ENCODE measurements around the gene PRKCE. TPM values are rescaled to one million over a fixed set of nuclear protein-coding genes. Genes with fewer than 3 reads are reported as not detected.

The PRKCE gene
- total RNA-seq, 1 donor from 2014 or later: 19.3 TPM

DNA sequence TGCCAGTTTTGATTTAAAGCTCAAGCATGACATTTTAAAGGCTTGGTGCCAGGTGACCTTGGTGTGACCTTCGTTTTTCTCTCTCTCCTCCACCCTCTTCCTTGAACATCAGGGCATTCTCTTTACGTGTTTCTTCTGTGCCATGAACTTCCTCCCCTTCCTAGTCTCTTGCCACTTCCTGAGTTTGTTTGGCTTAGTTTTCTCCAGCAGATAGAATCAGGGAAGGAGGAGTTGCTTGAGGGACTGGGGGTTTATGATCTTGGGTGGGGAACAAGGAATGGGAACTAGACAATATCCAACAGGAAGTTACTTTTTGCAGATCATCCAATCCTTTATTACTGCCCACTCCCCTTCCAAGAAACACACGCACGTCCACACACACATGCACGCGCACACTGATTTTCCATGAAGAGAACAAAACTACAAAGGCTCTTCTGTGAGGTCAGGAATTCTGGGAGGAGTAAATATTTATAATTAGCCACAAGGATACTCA is 435.1 kb downstream of the PRKCE start:
- DNase-seq: peak; percentile 59

DNA sequence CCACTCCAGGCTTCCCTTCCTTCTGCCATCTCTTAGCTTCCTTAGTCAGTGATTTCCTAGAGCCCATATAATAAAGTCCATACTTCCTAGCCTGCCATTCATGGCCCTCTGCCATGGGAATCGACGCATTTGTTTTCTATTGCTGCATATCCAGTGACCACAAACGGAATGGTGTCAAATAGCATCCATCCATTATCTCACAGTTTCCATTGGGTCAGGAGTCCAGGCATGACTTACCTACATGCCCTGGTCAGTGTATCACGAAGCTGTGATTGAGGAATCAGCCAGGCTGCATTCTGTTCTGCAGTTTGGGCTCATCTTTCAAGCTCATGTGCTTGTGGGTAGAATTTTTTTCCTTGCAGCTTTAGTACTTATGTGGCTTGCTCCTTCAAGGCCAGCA is 436.0 kb downstream of the PRKCE start:
- no peak for DNase-seq

DNA sequence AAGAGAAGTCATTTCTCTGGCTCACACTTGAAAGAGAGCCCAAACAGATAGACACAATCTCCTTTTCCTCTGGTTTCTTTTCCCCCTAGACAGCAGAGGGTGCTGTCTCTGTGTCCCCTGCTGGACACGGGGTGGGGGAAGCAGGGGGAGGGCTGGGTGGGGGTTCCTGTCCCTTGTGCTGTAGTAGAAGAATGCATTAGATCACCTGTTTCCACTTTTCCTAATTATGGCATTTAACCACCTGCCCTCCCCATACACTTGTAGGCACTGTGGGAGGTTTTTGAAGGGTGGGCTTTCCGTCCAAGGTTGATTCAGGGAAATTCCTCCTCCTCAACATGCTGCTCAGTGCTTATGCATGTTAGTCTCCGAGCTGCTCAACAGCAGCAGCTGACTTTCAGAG is 439.5 kb downstream of the PRKCE start:
- DNase-seq: no peak

DNA sequence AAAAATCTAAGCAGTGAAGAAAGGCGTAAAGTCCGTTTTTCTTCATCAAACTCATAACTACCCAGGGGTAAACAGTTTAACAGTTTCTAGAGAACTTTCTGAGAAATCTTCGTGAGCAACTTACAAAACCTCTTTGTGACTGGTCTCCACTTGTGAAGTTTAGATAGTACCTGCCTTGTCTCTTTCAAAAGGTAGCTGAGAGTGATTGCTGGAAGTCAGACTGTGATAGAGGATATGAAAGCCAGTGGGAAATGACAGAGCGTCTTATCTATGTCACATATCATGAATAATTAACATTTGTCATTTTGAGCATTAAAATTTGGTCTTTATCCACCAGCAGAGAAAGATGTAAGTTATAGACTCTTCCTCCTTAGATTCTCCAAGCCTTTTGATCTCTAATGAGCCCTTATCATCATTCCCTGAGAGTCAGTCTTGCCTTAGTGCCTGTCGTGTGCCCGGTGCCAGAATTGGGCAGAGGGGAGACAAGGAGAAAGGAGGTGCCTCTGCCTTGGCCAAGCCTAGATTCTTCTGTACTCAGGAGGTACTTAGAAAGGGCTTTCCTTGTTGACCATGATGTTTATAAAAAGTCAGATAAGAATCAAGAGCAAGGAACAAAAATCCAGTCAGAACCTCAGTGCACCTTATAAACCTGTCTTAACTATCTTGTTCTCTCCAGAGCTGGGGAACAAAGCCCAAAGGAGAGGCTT is 440.6 kb downstream of the PRKCE start:
- DNase-seq: no peak

DNA sequence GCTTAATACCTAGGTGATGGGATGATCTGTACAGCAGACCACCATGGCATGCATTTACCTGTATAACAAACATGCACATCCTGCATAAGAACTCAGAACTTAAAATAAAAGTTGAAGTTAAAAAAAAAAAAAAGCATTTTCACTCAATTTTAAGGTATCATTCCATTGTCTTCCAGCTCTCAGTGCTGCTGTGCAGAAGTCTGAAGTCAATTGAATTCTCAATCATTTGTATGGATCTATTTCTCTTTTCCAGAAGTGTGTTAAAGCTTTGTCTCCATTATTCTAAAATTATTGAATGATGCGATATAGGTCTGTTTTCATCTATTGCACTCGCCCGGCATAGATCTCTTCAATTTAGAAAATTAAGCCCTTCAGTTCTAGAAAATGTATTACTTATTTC is 443.2 kb downstream of the PRKCE start:
- no peak for DNase-seq

DNA sequence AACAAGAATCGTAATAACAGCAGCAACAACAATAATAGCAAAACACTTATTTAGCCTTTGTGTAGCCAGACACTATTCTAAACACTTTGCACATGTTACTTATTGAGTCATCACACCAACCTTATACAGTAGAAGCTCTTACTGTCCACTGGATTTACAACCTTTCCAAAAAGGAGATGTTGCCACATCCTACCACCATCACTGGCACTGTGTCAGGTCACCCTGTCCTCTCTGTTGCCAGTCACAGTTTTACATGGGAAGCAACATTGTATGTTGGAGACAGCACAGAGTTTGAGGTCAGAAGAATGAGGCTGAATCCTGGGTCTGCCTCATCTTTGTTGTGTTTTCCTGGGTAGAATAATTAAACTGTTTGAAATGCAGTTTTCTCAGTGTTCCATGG is 444.4 kb downstream of the PRKCE start:
- DNase-seq: no peak

DNA sequence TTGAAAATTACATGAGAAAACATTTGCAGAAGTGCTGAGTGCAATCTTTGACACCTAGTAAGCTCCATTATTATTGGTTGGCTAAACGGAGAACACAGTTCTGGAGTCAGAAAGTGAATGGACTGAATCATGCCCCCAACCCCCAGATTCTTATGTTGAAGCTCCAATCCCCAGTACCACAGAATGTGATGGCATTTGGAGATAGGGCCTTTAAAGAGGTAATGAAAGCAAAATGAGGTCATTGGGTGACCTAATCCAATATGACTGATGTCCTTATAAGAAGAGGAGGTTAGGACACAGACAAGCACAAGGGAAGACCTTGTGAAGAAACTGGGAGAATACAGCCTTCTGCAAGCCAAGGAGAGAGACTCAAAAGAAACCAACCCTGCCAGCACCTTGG is 444.8 kb downstream of the PRKCE start:
- no peak for DNase-seq

DNA sequence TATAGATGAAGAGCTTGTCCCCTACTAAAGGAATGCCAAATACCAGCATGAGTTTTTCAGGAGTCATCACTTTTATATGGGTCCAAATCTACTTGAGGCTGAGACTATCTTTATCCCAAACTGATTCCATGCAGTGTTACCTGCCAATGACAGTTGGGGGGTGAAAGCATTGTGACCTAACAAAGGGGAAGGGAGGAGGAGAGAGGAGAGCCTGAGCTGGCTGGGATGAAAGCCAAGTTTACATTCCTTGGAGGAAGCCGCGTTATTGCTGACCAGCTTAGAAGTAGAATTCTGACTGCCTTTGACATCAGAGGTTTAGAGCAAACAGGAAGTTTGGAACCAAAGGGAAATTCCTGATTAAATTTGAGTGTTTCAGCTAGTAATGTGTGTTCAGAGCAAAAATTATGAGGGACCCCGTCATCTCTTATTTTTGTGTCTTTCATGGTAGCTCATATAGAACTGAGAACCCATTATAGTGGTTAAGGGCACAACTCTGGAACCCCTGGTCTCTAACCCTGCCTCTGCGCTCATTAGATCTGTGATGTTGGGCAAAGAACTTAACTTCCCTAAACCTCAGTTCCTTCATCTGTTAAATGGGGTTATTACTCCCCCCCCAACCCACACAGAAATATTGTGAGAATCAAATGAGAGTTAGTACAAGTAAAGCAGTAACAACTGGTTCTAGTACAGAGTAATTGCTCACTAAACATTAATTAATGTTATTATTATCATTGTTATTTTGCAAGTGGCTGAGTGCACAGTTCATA is 446.4 kb downstream of the PRKCE start:
- DNase-seq: peak; percentile 92

DNA sequence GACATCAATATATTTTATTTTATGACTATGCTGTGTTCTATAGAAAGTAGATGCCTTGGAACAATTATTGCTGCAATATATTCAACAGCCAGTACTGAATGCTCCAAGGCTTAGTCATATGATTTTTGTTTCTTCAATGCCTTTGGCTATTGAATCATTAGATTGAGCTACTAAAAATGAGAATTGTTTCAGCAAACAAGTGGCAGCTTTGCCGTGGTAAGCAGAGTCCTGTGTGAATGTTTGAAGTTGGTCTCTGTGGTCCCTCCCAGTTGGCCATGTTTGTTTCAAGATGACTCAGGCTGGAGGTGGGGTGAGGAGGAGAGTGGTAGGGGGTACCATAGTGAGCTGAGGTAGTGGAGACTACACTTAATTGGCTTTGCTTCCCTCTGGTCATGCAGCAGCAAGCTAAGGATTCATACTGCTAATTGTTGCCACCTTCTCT is 447.2 kb downstream of the PRKCE start:
- no peak for DNase-seq

DNA sequence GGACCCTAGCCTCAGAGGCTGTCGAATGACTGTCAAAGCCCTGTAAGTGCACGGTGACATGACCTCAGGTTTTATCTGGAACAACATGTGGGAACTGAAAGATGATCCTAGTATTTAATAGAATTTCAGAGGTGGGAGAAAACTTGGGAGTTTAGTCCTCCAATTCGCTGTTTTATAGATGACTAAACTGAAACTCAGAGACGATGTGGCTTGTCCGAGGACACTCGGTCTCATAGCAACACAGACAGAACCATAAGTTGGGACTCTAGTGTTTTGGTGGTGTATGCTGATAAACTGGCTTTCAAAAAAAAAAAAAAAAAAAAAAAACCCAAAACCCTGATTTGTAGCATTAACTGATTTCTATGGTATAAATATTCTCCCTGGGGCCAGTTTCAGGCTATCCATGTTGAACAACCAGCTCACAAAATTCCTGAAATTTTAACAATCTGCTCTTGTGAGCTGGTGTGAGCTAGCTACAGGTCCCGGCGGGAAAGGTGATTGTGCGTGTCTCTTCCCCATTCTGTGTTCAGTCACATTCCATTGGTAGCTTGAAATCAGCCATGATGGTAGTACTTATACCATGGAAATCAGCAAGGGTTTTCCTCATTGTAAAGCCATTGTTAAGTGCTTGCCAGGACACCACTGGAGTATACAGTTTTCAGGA is 450.2 kb downstream of the PRKCE start:
- no peak for DNase-seq

DNA sequence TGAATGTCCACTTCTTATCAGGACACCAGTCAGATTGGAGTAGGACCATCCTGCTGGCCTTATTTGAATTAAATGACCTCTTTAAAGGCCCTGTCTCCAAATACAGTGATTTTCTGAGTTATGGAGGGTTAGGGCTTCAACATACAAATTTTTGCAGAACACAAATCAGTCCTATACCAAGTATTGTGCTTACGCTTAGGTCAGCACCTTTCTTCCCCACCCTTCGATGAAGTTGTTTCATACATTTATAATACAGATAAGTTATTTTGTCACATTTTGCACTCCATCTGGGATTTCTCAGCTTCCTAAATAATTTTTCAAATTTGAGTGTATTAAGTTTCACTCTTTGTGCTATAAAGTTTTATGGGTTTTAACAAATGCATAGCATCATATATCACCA is 455.2 kb downstream of the PRKCE start:
- DNase-seq: no peak

DNA sequence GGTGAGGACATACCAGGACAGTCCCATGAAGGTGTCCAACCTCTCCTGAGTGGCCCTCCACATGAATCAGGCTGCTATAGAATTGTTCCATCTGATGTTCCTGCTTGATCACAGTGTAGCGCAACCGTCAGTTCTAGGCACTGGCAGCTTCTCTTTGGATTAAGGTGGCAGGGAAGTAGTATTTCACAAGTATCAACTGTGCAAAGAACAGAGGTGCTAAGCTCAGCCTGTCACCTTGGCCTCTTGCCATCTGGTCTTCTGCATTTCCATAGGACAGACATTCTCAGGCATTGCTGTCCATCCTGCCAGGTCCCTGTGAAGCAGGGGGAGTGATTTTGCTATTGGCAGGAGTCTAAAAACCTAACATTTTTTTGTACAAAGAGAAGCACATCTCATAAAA is 463.5 kb downstream of the PRKCE start:
- DNase-seq: no peak

DNA sequence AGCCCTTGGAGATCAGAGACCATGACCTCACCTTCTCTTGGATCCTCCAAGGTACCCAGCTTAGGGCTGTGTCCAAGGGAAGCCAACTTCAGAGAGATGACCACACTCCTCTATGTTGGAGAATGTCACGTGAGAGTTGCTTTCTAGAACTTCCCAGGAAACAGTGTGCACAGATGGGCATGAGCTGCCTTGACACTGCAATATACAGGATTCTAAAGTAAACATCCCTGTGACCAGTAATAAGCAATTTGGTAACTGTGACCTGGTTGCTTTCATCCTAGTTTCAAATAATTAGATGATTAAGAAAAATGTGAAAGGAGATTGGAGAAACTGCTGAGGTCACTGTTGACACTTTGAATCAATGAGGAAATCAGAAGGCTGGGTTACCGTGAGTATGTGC is 464.7 kb downstream of the PRKCE start:
- no peak for DNase-seq

DNA sequence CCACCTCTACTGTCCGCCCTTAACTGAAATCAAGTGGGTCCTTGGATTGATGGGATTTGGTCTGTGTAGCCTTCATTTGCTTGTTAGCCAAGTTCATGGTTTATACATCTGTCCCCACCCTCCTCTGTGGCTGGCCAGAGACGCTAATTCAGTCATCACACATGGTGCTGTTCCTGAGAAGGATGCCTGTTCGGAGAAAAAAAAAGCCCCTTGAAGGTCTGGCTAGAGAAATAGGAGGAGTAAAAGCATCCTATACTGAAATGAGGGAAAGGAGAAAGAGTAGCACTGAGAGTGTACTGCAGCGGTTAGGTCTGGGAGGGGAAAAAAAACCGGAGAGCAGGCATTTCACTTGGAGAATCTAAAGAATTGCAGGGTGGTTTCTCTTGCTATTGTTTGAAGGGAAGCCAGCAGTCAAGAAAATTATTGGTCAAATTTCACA is 465.1 kb downstream of the PRKCE start:
- no peak for DNase-seq

DNA sequence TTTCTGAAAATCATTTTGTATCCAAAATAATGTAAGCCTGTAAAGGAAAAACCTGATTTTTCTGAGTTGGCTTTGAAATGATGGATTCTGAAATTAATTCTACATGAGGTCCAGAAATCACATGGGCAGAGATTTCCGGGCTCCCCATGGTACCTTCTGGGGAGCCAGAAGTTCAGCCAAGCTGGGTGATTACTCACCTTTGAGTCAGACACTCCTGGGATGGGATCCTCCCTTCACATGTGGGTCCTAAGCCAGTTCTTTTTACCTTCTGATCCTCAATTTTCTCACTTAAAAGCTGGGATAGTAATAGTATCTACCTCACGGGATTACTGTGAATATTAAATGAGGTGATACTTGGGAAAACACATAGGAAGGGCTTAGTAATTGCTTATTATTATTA is 465.9 kb downstream of the PRKCE start:
- DNase-seq: no peak

DNA sequence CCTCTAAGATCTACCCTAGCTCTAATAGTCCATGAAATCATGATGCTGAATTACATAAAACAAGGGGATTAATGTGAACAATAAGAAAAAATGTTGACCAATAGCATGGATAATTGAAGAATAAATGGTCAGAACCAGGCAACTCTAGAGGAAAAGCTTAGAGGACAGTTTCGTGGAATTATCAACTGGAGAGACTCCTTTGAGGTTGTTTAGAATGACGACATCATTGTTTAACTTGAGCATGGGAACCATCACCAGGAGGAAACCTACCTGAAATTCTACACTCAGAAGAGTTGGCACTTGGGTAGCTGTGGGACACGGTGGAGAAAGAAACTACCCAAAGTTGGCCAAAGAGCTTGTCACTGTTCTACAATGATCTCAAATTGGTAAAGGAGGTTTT is 466.5 kb downstream of the PRKCE start:
- DNase-seq: no peak

DNA sequence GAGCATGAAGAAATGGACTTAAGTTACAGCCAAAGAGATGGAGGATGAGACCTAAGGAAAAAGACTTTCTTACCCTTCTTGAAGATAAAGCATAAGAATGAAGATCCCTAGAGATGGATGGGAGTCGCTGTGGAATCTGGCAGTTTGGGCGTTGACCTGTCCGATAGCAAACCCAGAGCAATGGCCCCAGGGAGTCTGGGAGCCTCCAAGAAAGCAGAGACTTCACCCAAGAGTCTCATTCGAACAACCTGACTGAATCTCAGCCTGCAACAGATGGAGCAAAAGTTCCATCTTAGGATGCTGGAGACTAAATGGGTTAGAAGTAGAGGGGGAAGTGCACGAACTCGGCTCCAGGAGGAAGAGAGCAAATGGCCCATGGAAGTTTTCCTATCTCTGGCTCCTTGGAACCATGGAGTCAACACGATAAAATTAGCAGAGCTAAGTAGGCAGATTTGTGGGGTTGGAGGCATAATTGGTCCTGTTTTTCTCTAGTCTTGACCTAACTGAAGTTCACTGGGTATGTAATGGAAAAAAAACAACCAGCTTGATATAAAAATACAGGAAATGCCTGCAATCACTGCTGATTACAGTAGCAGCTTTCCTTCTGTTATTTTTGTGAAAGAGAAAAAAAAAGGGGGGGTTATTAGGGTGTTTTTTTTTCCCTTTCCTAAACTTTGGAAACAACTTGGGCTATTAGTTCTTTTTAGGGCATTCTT is 467.3 kb downstream of the PRKCE start:
- DNase-seq: peak; percentile 84

DNA sequence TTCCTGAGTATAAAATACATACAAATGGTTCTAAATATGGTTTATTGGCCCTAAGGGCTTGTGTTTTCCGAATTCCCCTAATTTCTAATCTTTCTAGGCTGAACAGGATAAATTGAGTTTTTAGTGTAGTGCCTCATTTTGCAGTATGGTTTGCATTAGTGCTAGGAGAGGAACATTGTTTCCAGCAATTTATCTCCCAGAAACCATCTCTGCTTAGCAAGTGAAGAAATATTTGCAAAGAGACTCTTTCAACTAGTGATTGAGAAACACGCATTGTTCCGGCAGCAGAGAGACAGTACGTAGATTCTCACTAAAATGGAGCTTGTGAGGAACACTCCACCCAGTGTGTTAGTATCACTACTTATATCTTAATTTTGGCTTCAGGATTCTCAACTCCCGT is 468.0 kb downstream of the PRKCE start:
- DNase-seq: peak; percentile 92

DNA sequence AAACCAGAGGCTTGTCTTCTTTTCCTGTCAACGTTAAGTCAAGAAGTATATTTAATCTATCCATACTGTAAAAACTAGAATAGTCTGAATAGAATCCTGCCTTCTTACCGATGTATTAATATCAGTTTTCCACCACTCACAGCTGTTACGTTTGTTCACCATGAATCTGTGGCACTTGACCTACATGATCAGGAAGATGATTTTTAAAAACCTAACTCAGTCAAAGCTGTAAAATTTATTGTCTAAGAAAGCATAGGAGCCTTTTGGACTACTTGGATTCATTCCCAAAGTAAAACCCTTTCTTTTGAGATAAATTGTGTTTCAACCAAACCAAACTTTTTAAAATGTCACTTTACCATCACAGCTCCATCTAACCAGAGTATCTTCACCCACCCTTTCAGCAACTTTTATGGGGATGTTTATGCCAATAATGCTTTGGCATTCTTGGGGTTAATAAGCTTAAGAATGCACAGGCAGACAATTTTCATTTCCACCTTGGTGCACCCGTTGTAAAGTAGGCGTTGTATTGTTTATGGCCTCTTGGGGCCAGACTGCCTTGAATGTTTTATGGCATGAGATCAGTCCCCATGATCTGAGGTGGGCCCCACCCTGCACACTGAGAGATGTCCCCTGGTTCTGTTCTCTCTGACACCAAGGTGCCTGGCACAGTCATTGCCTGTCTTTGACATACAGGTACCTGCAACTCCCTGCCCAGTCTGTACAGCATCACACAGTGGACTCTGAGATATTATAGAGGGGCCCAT is 469.5 kb downstream of the PRKCE start:
- DNase-seq: no peak

DNA sequence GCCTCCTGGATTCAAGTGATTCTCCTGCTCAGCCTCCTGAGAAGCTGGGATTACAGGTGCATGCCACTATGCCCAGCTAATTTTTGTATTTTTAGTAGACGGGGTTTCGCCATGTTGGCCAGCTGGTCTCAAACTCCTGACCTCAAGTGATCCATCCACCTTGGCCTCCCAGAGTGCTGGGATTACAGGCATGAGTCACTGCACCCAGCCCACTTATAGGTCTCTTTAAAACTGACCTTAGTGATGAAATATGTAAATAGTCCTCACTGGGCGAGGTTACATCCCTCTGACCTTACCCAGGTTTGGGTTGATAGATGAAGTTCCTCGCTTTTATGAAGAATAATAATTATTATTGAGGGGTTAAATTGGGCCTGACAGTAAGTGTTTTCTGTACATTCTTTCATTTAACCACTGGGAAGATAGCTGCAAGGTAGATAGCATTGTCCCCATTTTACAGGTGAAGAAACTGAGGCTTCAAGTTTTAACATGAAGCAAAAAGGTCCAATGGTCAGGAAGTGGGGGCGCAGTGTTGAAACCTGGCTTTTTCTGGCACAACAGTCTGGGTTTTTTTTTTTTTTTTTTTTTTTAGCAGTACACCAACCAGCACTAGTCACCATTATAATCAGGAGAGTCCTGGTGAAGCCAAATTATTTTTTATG is 471.0 kb downstream of the PRKCE start:
- no peak for DNase-seq

DNA sequence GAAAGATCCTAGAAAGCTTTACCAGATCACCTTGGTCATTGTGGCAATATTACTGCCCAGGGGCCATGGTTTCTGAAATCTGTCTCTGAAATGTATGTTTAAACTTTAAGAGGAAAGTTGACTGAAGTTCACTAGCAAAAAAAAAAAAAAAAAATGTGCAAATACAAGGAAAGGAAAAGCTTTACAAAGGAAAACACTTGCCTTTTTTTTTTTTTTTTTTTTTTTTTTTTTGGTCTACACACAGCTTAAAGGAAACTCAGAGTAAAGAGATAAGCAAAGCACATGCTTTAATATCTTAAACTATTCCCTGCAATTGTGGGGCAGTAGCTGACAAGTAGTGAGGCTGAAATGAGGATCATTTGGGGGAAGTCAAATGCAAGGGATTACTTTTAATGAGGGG is 471.5 kb downstream of the PRKCE start:
- no peak for DNase-seq

Measured in skin of body (tissue), 2 donors.